CD1c-positive myeloid dendritic cell (primary cell): Measurements from ENCODE around the gene LPIN3.

Experiments used
- DNase-seq: peaks from one replicate; pipeline ENCODE4 v3.0.0-alpha.2; 2016; ENCODE audit errors: extremely low spot score

Gene LPIN3

GRCh38 chr20:41349943-41350342 lies 9.3 kb downstream of the LPIN3 start:
- DNase-seq = no peak

- no peak for DNase-seq
Measured at GRCh38 chr20:41350408-41350962, 9.9 kb downstream of the LPIN3 start.

GRCh38 chr20:41352106-41352505 lies 11.5 kb downstream of the LPIN3 start:
- DNase-seq = no peak

GRCh38 chr20:41352666-41353065 lies 12.0 kb downstream of the LPIN3 start:
- DNase-seq = no peak

- no peak for DNase-seq
Measured at GRCh38 chr20:41353530-41353929, 12.9 kb downstream of the LPIN3 start.

- no peak for DNase-seq
Measured at GRCh38 chr20:41355192-41355591, 14.6 kb downstream of the LPIN3 start.

- DNase-seq = no peak
Measured at GRCh38 chr20:41355598-41356203, 15.1 kb downstream of the LPIN3 start.

- no peak for DNase-seq
Measured at GRCh38 chr20:41356951-41357350, 16.3 kb downstream of the LPIN3 start.

- DNase-seq = no peak
Measured at GRCh38 chr20:41357424-41358163, 17.0 kb downstream of the LPIN3 start.

GRCh38 chr20:41358230-41358629 lies 17.6 kb downstream of the LPIN3 start:
- DNase-seq = no peak

- DNase-seq = no peak
Measured at GRCh38 chr20:41358717-41359116, 18.1 kb downstream of the LPIN3 start.

- DNase-seq = no peak
Measured at GRCh38 chr20:41359541-41360011, 19.0 kb downstream of the LPIN3 start.

- DNase-seq = no peak
Measured at GRCh38 chr20:41360831-41361756, 20.5 kb downstream of the LPIN3 start.

GRCh38 chr20:41361757-41362747 lies 21.4 kb downstream of the LPIN3 start:
- no peak for DNase-seq

GRCh38 chr20:41362748-41363140 lies 22.1 kb downstream of the LPIN3 start:
- DNase-seq = no peak

GRCh38 chr20:41363601-41364000 lies 23.0 kb downstream of the LPIN3 start:
- DNase-seq = no peak

GRCh38 chr20:41364236-41364855 lies 23.7 kb downstream of the LPIN3 start:
- DNase-seq = no peak

- DNase-seq = no peak
Measured at GRCh38 chr20:41364967-41365765, 24.5 kb downstream of the LPIN3 start.

GRCh38 chr20:41365777-41366545 lies 25.3 kb downstream of the LPIN3 start:
- DNase-seq = no peak
